ENCODE results near the gene RALB. TPM values are rescaled to one million over a fixed set of nuclear protein-coding genes. Genes with fewer than 3 reads are reported as not detected.

The RALB gene, protein sequence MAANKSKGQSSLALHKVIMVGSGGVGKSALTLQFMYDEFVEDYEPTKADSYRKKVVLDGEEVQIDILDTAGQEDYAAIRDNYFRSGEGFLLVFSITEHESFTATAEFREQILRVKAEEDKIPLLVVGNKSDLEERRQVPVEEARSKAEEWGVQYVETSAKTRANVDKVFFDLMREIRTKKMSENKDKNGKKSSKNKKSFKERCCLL
- 47.5 and 53.6 TPM in 2 replicates for total RNA-seq

DNA sequence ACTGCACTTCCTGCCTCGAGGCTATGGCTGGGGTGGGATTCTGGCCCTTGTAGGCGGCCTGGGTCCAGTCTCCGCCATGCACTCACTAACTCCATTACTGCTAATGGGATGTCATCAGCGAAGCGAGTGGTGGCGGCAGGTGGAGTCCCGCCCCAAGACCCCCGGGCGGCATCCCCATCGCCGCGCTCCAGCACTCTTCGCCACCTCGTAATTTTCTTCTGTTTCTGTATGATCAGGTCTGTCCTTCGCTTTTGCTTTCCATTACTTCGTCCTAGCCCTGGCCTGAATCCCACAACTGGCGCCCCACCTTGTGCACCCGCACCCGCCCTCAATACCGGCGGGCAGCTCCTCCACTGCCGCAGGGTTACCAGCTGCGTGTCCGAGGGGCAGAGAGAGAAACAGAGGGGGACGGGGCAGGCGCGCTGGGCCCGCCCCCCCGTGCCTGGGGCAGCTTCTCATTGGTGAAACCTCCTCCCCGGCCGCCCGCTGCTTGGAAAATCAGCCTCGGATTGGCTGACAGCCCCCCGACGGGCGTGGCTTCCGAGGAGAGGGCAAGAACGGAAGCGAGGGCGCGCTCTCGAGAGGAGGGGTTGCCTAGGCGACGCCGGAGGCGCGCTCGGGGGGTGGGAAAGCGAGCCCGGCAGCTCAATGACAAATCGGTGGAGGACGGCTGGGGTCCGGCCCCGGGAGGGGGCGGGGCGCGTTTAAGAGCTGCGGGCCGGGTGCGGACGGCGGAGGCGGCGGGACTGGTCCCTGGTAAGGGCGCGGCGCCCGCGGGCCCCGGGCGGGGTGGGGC is at the start of gene RALB:
Gene RALB (plus strand): TSS at position 628 of the 796 bp plus-strand sequence. CDS start 25,813 bp downstream, outside the sequence.

DNA sequence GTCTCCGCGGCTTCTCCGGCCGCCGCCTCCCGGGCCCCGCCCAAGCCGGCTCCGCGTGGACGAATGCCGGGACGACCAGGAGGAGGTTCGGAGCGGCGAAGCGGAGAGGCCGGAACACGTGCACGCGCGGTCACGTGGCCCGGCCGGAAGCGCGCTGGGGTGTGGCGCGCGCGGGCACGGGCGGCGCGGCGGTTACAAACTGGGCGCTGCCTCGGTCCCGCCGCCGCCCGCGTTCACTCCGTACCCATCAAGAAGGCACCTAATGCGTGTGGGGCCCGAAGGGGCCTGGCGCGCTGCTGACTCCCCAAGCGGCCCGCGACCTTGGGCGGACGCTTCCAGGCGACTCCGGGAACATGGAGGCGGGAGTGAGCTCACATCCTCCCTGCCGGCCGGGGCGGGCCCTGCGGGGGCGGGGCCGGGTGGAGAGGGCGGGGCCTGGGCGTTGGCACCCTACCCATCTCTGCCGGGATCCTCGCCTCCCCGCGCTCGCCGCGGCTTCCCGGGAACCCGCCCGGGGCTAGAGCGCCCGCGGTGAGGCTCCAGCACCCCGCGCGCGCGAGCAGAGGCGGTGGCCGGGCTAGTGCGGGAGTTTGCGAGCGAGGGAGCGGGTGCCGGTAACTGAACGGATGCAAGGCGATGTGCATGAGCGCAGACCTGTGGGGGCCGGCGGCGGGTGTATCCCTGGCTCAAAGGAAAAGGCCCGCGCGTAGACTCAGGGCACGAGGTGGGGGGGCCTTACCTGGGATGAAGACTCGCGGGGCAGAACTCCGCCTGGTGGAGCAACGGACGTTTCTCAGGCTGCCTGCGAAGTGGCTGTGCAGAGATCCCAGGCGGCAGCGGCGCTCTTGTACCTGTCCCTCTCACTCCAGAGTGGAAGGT is 29.4 kb upstream of the RALB start, which contains the start of gene TMEM185B:
Gene TMEM185B (minus strand): TSS at position 367 of the 879 bp plus-strand sequence. CDS start 424 bp downstream, outside the sequence.

Small RNAs within 50 kb of the gene (small RNA-seq; reads per million reads assigned to genes)
- gene MTND4LP14: 0.19 reads per million

Other genes with a start within 250 kb of the RALB start
- gene EPB41L5, start 239.8 kb upstream of the RALB start, total RNA-seq: 13.6 and 15.8 TPM in 2 replicates
- gene TMEM185B, start 29.5 kb upstream of the RALB start, total RNA-seq: 35.6 and 43.2 TPM in 2 replicates
- gene INHBB, start 93.3 kb downstream of the RALB start, total RNA-seq: 0.20 and 1.1 TPM in 2 replicates